ENCODE results near the gene ANAPC16.
"Not testable (repeated sequence)": the region's sequence is repeated elsewhere in the genome, so short reads cannot be mapped to it uniquely, and the experiment has no call there.

GRCh38 chr10:72208526-72208925 is 7.3 kb upstream of the ANAPC16 start:
- not testable (repeated sequence) for TF ChIP-seq POLR2A, CTCF (IDR thresholded peaks at IDR 0.05)
